ENCODE measurements around the gene TTC22. TPM values are rescaled to one million over a fixed set of nuclear protein-coding genes. Genes with fewer than 3 reads are reported as not detected.

Gene TTC22
- total RNA-seq, 1 experiment from 2014 or later, result 0.63 TPM

DNA sequence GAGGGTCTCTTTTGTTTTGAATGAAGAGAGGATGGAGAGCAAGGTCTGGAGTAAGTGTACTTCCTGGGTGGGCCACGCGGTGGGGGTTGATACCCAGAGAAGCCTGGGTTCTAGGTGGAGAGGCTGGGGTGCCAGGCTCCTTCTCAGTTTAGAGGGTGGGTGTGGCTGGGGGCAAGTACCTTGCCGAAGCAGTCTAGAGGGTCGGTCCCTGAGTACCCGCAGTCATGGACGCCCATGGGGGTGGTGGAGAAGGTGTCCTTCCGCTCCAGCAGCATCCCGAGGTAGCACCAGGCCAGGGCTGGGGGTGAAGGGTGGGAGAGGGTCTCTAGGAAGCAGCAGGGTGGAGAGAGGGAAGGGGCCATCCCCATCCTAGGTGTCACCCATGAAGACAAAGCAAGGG, 14.3 kb downstream of the TTC22 start:
- no peak overlapping the region for H3K4me3 Mint-ChIP-seq
- no peak for DNase-seq (ENCODE audit: low spot score)
- ChIA-PET POLR2A (no interaction called here), CTCF (no interaction called here)
- no peak for ATAC-seq
- no peak overlapping the region for H3K27ac Mint-ChIP-seq
- H3K36me3 Mint-ChIP-seq, result no peaks in the 10 kb centered on the region
- H3K9me3 Mint-ChIP-seq, result peaks cover 2% of the 10 kb centered on the region; the same call in 1 of the 2 replicates
- TF ChIP-seq ZNF671 (CRISPR knock-in tag; IDR thresholded peaks at IDR 0.05), result no peak
- TF ChIP-seq, protein P1, sequence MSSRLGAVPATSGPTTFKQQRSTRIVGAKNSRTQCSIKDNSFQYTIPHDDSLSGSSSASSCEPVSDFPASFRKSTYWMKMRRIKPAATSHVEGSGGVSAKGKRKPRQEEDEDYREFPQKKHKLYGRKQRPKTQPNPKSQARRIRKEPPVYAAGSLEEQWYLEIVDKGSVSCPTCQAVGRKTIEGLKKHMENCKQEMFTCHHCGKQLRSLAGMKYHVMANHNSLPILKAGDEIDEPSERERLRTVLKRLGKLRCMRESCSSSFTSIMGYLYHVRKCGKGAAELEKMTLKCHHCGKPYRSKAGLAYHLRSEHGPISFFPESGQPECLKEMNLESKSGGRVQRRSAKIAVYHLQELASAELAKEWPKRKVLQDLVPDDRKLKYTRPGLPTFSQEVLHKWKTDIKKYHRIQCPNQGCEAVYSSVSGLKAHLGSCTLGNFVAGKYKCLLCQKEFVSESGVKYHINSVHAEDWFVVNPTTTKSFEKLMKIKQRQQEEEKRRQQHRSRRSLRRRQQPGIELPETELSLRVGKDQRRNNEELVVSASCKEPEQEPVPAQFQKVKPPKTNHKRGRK (CRISPR knock-in tag; IDR thresholded peaks at IDR 0.05; ENCODE audit: borderline replicate concordance), result no peak
- TF ChIP-seq, protein P2, sequence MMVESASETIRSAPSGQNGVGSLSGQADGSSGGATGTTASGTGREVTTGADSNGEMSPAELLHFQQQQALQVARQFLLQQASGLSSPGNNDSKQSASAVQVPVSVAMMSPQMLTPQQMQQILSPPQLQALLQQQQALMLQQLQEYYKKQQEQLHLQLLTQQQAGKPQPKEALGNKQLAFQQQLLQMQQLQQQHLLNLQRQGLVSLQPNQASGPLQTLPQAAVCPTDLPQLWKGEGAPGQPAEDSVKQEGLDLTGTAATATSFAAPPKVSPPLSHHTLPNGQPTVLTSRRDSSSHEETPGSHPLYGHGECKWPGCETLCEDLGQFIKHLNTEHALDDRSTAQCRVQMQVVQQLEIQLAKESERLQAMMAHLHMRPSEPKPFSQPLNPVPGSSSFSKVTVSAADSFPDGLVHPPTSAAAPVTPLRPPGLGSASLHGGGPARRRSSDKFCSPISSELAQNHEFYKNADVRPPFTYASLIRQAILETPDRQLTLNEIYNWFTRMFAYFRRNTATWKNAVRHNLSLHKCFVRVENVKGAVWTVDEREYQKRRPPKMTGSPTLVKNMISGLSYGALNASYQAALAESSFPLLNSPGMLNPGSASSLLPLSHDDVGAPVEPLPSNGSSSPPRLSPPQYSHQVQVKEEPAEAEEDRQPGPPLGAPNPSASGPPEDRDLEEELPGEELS (CRISPR knock-in tag; IDR thresholded peaks at IDR 0.05), result no peak
- TF ChIP-seq, protein P3, sequence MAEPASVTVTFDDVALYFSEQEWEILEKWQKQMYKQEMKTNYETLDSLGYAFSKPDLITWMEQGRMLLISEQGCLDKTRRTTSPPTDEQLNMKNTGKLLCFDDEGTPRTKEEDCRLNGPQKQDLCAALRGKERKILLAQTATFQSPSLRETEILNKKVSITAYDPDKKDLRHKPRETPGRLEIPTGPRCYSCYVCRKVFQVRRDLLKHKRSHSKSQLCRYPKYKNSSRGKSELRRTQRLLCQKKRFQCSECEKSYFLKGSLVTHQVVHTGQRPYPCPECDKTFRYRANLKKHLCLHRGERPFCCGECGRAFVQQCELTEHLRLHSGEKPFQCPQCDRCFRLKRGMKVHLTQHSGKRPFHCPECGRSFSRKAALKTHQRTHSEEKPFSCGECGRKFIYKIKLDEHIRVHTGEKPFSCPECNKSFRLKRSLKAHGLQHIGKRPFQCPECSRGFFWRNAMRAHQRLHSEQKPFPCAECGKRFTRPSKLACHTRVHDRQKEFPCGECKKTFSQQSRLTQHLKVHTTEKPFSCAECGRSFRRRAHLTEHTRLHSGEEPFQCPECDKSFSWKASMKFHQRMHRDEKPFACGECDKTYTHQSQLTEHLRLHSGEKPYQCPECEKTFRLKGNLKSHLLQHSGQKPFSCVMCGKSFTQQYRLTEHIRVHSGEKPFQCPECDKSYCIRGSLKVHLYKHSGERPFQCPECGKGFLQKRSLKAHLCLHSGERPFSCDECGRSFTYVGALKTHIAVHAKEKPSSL (CRISPR knock-in tag; conservative IDR thresholded peaks at IDR 0.05), result no peak
- no peak for TF ChIP-seq FOXP1 (CRISPR knock-in tag; IDR thresholded peaks at IDR 0.05; ENCODE audit: borderline replicate concordance)
- no peak for TF ChIP-seq ZBTB21 (CRISPR knock-in tag; IDR thresholded peaks at IDR 0.05; ENCODE audit: borderline replicate concordance)
- TF ChIP-seq NFATC4 (CRISPR knock-in tag; IDR thresholded peaks at IDR 0.05), result no peak
- peaks cover 19% of the 10 kb centered on the region for H3K4me1 Mint-ChIP-seq
- H3K27me3 Mint-ChIP-seq (ENCODE audit: low read depth), result peaks cover 23% of the 10 kb centered on the region

DNA sequence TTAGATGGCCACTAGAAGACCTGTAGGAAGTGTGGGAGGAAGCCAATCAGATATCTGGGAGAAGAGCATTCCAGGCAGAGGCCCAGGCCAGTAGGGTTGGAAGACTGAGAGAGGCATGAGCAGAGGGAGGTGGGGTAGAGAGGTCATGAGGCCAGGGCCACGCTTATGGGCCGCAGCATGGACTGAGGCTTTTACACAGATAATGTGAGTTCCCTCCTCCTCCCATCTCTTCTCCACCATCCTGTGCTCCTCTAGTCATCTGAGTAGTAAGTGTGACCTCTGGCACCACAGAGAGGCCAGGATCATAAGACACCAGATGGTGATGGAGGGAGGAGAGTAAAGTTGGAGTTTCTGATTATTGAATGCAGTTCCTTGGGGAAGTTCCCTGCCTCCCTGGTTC, 17.1 kb downstream of the TTC22 start:
- CTCF ChIA-PET, result no interaction called here
- POLR2A ChIA-PET, result no interaction called here
- no peak overlapping the region for H3K4me3 Mint-ChIP-seq
- H3K27ac Mint-ChIP-seq, result no peak overlapping the region
- peaks cover 14% of the 10 kb centered on the region for H3K4me1 Mint-ChIP-seq
- no peaks in the 10 kb centered on the region for H3K36me3 Mint-ChIP-seq
- no peaks in the 10 kb centered on the region for H3K9me3 Mint-ChIP-seq
- TF ChIP-seq, protein P4, sequence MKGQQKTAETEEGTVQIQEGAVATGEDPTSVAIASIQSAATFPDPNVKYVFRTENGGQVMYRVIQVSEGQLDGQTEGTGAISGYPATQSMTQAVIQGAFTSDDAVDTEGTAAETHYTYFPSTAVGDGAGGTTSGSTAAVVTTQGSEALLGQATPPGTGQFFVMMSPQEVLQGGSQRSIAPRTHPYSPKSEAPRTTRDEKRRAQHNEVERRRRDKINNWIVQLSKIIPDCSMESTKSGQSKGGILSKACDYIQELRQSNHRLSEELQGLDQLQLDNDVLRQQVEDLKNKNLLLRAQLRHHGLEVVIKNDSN (CRISPR knock-in tag; IDR thresholded peaks at IDR 0.05), result no peak
- TF ChIP-seq OVOL2 (CRISPR knock-in tag; IDR thresholded peaks at IDR 0.05; ENCODE audit: borderline replicate concordance) (no peak), HMGA2 (CRISPR knock-in tag; IDR thresholded peaks at IDR 0.05) (no peak), NR1H2 (CRISPR knock-in tag; IDR thresholded peaks at IDR 0.05) (no peak), FOXJ3 (CRISPR knock-in tag; IDR thresholded peaks at IDR 0.05; ENCODE audit: borderline replicate concordance) (no peak), IRF2 (CRISPR knock-in tag; IDR thresholded peaks at IDR 0.05; ENCODE audit: borderline replicate concordance, low read depth) (no peak), NFE2L1 (CRISPR knock-in tag; IDR thresholded peaks at IDR 0.05) (no peak), ZNF219 (CRISPR knock-in tag; IDR thresholded peaks at IDR 0.05; ENCODE audit: borderline replicate concordance) (no peak), PRRX2 (CRISPR knock-in tag; IDR thresholded peaks at IDR 0.05) (no peak), MXD4 (CRISPR knock-in tag; IDR thresholded peaks at IDR 0.05; ENCODE audit: borderline replicate concordance) (no peak)
- TF ChIP-seq, protein P5, sequence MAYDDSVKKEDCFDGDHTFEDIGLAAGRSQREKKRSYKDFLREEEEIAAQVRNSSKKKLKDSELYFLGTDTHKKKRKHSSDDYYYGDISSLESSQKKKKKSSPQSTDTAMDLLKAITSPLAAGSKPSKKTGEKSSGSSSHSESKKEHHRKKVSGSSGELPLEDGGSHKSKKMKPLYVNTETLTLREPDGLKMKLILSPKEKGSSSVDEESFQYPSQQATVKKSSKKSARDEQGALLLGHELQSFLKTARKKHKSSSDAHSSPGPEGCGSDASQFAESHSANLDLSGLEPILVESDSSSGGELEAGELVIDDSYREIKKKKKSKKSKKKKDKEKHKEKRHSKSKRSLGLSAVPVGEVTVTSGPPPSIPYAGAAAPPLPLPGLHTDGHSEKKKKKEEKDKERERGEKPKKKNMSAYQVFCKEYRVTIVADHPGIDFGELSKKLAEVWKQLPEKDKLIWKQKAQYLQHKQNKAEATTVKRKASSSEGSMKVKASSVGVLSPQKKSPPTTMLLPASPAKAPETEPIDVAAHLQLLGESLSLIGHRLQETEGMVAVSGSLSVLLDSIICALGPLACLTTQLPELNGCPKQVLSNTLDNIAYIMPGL (CRISPR knock-in tag; IDR thresholded peaks at IDR 0.05), result no peak
- peaks cover 48% of the 10 kb centered on the region for H3K27me3 Mint-ChIP-seq (ENCODE audit: low read depth)
- DNase-seq (ENCODE audit: low spot score) (no peak), ATAC-seq (no peak)
